Peyer's patch (tissue), 4 donors: ENCODE data around the gene GDPD5.
A peak's percentile ranks its signal among the peaks of the same experiment; 100 is the strongest.

Source experiments
- POLR2A ChIP-seq, 2 donors: fragments of 450-650 bp; IDR thresholded peaks; one replicate each; pipeline ENCODE4 v1.5.1; 2017; ENCODE audit warnings: antibody characterized with exemption in 2 of 2, mild to moderate bottlenecking in 2 of 2, moderate library complexity in 2 of 2
- TF ChIP-seq, protein P1 (sequence below), 6 experiments: fragments of 450-650 bp in 4 of 6; fragments of 200-600 bp in 2 of 6; sonication (generic) in 1 of 6; IDR thresholded peaks; one replicate each; pipeline ENCODE4 v1.5.1; 2017 to 2019; ENCODE audit warnings: antibody characterized with exemption in 6 of 6, mild to moderate bottlenecking in 3 of 6, moderate library complexity in 1 of 6

- TF ChIP-seq, protein P1, sequence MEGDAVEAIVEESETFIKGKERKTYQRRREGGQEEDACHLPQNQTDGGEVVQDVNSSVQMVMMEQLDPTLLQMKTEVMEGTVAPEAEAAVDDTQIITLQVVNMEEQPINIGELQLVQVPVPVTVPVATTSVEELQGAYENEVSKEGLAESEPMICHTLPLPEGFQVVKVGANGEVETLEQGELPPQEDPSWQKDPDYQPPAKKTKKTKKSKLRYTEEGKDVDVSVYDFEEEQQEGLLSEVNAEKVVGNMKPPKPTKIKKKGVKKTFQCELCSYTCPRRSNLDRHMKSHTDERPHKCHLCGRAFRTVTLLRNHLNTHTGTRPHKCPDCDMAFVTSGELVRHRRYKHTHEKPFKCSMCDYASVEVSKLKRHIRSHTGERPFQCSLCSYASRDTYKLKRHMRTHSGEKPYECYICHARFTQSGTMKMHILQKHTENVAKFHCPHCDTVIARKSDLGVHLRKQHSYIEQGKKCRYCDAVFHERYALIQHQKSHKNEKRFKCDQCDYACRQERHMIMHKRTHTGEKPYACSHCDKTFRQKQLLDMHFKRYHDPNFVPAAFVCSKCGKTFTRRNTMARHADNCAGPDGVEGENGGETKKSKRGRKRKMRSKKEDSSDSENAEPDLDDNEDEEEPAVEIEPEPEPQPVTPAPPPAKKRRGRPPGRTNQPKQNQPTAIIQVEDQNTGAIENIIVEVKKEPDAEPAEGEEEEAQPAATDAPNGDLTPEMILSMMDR (IDR thresholded peaks at IDR 0.05) = peak in 3 of 6 experiments; percentile 15 to 35 (median 29)
- peak; percentile 75 to 94 for TF ChIP-seq POLR2A (IDR thresholded peaks at IDR 0.05)
Measured at GRCh38 chr11:75399344-75400145, 126.2 kb downstream of the GDPD5 start, which contains the start of gene RPS3.
